ENCODE data around the gene CDCA7.

Gene CDCA7

GRCh38 chr2:173370198-173370597 is 15.5 kb downstream of the CDCA7 start:
- TF ChIP-seq ESRRG (CRISPR knock-in tag; IDR thresholded peaks at IDR 0.05) (no peak), SNAI2 (CRISPR knock-in tag; IDR thresholded peaks at IDR 0.05) (no peak), RARB (CRISPR knock-in tag; IDR thresholded peaks at IDR 0.05) (no peak), ZNF70 (CRISPR knock-in tag; IDR thresholded peaks at IDR 0.05) (no peak), TCF4 (CRISPR knock-in tag; IDR thresholded peaks at IDR 0.05; ENCODE audit: borderline replicate concordance) (no peak), BACH2 (CRISPR knock-in tag; IDR thresholded peaks at IDR 0.05; ENCODE audit: borderline replicate concordance) (no peak), CREB5 (CRISPR knock-in tag; IDR thresholded peaks at IDR 0.05; ENCODE audit: low read depth) (no peak), ZNF565 (CRISPR knock-in tag; conservative IDR thresholded peaks at IDR 0.05; ENCODE audit: low read depth) (no peak), TSHZ2 (CRISPR knock-in tag; IDR thresholded peaks at IDR 0.05) (no peak)
- no peak for ATAC-seq

- ATAC-seq = no peak
- no peak for TF ChIP-seq POU6F1 (CRISPR knock-in tag; IDR thresholded peaks at IDR 0.05; ENCODE audit: borderline replicate concordance, low read depth)
- no peak for TF ChIP-seq ZFP3 (CRISPR knock-in tag; IDR thresholded peaks at IDR 0.05)
- no peak for TF ChIP-seq BACH2 (CRISPR knock-in tag; IDR thresholded peaks at IDR 0.05; ENCODE audit: borderline replicate concordance)
- TF ChIP-seq OSR1 (CRISPR knock-in tag; IDR thresholded peaks at IDR 0.05) = no peak
- TF ChIP-seq SNAI2 (CRISPR knock-in tag; IDR thresholded peaks at IDR 0.05) = no peak
- TF ChIP-seq GLIS3 (CRISPR knock-in tag; IDR thresholded peaks at IDR 0.05) = no peak
- no peak for TF ChIP-seq ISL1 (CRISPR knock-in tag; IDR thresholded peaks at IDR 0.05)
- TF ChIP-seq RARB (CRISPR knock-in tag; IDR thresholded peaks at IDR 0.05) = no peak
- TF ChIP-seq ZC3H10 (CRISPR knock-in tag; IDR thresholded peaks at IDR 0.05) = no peak
- TF ChIP-seq PPARA (CRISPR knock-in tag; IDR thresholded peaks at IDR 0.05; ENCODE audit: borderline replicate concordance) = no peak
Measured at GRCh38 chr2:173371023-173371422, 16.4 kb downstream of the CDCA7 start.

- TF ChIP-seq ZFP3 (CRISPR knock-in tag; IDR thresholded peaks at IDR 0.05) (no peak), ZNF565 (CRISPR knock-in tag; conservative IDR thresholded peaks at IDR 0.05; ENCODE audit: low read depth) (no peak), SNAI2 (CRISPR knock-in tag; IDR thresholded peaks at IDR 0.05) (no peak), ZNF8 (CRISPR knock-in tag; IDR thresholded peaks at IDR 0.05) (no peak), ZFP30 (CRISPR knock-in tag; IDR thresholded peaks at IDR 0.05) (no peak), PATZ1 (CRISPR knock-in tag; IDR thresholded peaks at IDR 0.05; ENCODE audit: borderline replicate concordance) (no peak), TOX (CRISPR knock-in tag; IDR thresholded peaks at IDR 0.05; ENCODE audit: borderline replicate concordance) (no peak), POU6F1 (CRISPR knock-in tag; IDR thresholded peaks at IDR 0.05; ENCODE audit: borderline replicate concordance, low read depth) (no peak), CSRNP3 (CRISPR knock-in tag; IDR thresholded peaks at IDR 0.05) (no peak), BACH2 (CRISPR knock-in tag; IDR thresholded peaks at IDR 0.05; ENCODE audit: borderline replicate concordance) (no peak), GLIS3 (CRISPR knock-in tag; IDR thresholded peaks at IDR 0.05) (no peak), OSR1 (CRISPR knock-in tag; IDR thresholded peaks at IDR 0.05) (no peak), RARB (CRISPR knock-in tag; IDR thresholded peaks at IDR 0.05) (no peak), CSDC2 (CRISPR knock-in tag; IDR thresholded peaks at IDR 0.05) (no peak), CREB5 (CRISPR knock-in tag; IDR thresholded peaks at IDR 0.05; ENCODE audit: low read depth) (no peak), TCF4 (CRISPR knock-in tag; IDR thresholded peaks at IDR 0.05; ENCODE audit: borderline replicate concordance) (no peak)
- no peak for ATAC-seq
Measured at GRCh38 chr2:173373290-173373689, 18.6 kb downstream of the CDCA7 start.
